GM12892 (cell line): ENCODE data around the gene DEPDC7.

ENCODE experiments used
- POLR2A ChIP-seq: IDR thresholded peaks from 2 replicates; pipeline ENCODE4 v1.6.1; 2011; ENCODE audit warnings: low read depth, low read length, control low read depth
- TAF1 ChIP-seq: IDR thresholded peaks from 2 replicates; pipeline ENCODE4 v1.6.1; 2011; ENCODE audit warnings: low read depth, mild to moderate bottlenecking, control low read depth, low read length, borderline replicate concordance

DNA sequence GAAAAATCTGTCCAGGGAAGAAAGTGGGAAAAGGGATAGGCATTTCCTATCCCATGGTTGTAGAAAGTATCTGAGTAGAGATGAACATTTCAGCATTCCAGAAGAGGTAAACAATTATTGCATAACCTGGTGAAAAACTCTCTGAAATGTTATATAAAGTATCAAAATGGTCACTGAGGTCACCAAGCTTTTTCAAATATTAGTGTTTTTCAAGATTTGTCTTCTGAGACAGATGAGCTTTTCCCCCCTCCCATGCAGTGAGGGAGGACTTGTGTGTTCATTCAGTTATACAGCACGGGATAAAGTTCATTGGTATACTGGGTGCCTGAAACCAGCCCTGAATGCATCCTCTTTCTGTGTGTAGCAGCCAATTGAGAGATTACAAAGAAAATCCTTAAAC lies 1.9 kb upstream of the DEPDC7 start:
- TF ChIP-seq TAF1 (no peak), POLR2A (no peak)
